TTC549 (cell line): ENCODE results near the gene RAB38.
A peak's percentile ranks its signal among the peaks of the same experiment; 100 is the strongest.

ENCODE experiments used
- FAIRE-seq: peaks from 2 replicates; lab custom pipeline; 2012; peaks lifted over from hg19 to GRCh38; lab: Jason Lieb, UNC

The RAB38 gene

DNA sequence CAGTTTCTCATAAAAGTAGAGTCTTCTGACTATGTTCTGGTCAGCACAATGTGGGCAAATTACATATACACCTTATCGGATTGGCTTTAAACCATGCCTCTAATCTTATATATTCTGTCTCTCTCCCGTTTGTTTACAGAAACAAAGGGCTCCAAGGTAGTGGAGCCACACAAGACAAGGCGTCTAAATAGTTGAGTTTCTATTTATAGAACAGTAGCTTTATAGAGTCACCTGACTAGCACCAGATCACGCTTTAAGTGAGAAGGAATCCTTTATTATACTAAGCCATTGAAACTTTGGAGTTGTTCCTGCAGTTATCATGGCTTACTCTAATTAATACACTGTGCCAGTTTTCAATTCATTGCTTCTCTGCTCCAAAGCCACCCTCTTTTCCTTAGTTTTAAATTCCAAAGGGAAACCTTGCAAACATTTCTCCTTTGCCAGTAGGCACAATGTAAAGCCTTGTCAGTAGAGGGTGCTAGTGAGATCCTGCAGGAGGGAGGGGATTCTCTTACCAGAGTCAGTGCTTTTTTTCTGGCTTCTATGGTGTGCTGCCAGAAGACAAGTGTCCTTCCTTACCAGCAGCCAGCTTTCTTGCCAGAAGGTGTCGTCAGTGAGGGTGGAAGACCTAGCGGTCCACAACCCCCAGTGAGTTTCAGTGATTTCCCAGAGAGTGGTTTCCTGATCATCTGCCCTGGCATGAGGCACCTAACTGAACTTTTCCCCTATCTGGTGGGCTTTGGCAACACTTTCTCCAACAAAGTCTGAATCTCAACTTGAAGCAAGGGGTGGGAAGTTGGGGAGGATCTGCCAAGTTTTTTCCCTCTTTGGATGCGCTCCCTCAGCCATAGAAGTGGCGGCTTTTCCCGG lies 71.7 kb downstream of the RAB38 start:
- peak; percentile 40 for FAIRE-seq

DNA sequence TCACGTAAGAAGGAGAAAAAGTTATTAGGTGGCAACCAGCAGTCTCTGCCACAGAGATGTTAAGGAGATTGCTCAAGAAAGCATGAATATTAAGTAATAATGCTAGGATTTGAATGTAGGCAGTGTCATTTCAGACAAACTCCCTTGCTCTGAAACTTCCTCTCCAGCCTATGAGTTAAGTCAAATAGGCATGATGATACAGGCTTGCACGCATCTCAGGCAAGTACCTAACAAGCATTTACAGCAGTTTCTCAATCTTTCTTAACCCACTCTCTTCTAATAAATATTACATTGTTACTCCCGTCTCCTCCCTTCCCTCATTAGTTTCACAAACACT lies 72.7 kb downstream of the RAB38 start:
- FAIRE-seq: no peak

DNA sequence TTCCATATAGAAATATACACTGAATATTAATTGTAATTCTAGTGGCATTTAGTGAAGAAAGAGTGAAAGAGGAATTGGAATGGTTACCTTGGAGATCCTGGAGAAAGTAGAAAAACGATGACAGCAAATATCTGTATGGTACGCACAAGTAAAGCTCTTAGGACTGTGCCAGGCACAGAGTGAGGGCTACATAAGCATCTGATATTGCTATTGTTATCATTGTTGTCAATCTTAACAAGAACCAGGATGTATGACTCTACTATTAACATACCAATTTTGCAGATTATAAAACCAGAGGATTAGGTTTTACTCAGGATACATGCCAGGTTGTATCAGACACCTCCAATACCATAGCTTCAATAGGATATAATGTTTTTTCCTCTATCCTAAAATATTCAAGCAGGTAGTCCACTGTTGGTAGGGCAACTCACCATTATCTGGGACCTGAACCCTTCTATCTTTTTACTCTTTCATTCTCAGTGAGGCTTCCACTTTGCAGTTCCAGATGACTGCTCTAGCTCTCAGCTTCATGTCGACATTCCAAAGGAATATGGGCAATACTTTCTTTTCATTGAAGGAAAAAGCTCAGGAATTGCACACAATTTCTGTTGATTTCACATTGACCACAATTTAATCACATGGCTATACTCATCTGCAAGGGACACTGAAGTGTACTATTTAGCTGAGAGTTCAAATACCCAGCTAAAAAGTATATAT lies 73.2 kb downstream of the RAB38 start:
- FAIRE-seq: no peak

DNA sequence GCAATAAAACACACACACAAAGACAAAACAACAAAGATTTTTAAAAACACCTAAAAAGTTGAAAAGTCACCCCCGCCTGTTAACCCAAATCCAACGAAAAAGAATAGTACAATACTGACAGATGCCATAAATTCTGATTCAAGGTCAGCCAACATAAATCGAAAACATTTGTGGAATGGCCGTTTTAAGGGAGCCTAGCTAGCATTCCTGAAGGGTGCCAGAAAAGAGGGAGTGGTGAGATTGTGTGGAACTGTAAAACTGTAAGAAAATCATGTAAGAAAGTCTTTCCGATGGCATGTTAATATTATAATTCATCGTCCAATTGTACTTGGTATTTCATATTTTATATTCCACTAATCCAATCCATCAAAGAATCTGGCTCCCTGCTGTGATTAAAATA lies 75.1 kb downstream of the RAB38 start:
- FAIRE-seq: no peak

DNA sequence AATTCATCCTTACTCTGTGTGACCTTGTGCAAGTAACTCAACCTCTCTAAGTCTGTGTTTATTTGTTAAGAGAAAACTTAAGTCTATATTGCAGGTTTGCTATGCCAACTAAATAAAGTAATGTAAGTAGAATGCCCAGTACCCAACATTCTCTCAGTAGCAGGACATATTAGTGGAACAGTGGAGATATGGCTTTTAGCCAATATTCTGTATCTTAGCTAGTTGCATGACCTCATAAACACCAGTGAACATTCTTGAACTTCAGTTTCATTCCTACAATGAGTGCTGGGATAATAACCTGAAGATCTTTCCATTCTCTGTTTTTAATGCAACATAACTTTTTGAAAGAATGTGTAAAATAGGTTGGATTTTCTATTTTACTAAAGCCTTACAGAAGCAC lies 77.0 kb downstream of the RAB38 start:
- FAIRE-seq: no peak

DNA sequence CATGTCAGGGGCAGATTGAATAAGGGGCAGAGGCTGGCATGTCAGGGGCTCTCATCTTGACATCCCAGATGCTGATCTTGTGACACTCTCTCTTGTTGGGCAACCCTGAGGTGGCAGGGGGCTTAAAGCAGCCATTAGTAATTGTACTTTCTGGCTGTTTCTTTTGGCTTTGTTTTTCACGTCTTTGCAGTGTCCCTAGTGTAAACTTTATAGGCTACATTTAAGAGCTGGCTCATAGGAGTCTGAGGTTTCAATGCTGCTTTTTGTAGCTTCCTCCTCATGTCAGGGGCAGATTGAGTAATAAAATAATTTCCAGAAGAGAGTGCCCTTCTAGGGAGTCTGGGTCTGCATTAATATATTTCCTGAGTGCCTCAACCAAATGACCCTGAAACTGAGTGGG lies 86.1 kb downstream of the RAB38 start:
- no peak for FAIRE-seq

DNA sequence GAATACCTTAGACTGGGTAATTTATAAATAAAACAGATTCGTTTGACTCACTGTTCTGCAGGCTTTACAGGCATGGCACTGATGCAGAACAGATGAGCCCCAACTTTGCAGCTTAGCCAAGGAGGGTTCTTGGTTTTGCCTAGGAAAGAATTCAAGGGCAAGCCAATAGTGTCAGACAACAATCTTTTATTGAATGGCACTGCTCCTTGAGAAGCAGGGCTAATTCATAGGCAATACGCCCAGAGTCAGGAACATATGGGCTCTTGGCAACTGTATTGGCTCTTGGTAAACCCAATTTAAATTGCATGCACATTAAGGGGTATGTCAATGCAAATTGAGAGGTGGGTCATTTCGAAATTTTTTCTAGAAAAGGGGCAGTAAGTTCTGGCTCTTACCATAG lies 87.9 kb downstream of the RAB38 start:
- no peak for FAIRE-seq

DNA sequence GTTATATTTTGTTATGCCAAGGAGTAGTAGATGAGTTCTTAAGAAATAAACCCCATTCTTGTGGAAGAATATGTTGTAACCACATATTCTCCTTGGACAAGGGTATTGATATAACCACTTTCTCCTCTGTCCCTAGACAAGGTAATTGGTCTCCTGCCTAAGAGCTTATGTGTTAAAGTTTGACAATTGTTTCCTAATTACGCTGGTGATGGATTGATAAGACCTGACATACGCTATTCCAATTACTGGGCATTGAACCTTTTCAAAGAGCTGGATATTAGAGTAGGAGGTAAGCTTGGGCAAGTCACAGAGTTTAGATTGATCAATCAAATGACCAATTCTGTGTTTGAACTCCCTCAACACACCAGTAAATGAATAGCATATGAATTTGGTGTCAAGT lies 88.9 kb downstream of the RAB38 start:
- FAIRE-seq: no peak

DNA sequence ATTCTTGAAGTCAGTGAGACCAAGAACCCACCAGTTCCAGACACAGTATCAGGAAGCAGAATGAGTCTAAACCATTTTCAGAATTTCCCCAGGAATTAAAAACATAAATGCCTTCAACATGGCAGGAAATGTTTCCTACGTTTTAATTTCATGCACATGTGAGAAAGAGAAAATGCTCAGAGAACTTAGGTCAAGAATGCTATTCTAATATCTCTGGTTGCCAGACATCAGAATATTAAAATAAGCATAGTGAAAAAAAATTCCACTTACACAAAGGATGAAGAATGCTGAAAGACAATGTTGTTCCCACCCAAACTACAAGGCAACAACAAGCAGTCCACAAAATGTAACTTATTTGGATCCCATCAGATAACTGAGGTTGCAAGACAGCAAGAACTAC lies 104.8 kb downstream of the RAB38 start:
- no peak for FAIRE-seq

DNA sequence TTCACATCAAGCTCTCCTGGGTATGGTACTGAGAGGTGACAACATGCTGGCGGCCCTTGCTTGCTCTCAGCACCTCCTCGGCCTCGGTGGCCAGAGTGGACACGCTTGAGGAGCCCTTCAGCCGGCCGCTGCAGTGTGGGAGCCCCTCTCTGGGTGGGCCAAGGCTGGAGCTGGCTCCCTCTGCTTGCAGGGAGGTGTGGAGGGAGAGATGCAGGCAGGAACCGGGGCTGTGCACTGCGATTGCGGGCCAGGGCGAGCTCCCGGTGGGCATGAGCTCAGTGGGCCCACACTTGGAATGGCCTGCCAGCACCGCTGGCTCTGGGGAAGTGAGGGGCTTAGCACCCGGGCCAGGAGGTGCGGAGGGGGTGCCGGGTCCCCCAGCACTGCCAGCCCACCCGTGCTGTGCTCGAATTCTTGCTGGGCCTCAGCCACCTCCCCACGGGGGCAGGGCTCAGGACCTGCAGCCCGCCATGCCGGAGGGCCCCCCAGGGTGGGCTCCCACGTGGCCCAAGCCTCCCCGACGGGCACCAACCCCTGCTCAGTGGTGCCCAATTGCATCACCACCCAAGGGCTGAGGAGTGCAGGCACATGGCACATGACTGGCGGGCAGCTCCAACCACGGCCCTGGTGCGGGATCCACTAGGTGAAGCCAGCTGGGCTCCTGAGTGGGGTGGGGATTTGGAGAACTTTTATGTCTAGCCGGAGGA lies 106.2 kb downstream of the RAB38 start:
- no peak for FAIRE-seq

DNA sequence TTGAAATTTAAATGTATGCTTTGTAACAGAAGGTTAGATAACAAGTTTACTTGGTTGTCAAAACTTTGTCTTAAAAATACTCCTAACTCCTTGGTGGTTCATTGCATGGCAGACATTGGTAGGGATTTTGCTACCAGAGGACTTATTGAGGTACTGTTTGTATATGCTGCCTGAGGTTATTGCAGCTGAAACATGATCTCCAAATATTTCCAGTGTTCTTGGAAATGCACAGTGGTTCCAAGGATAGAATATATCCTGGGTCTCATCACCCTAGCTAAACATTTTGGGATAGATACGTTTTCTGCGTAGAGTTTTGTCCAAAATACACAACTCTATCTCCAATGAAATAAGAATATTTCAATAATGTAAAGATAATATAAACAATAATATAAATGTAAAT lies 109.2 kb downstream of the RAB38 start:
- FAIRE-seq: no peak

DNA sequence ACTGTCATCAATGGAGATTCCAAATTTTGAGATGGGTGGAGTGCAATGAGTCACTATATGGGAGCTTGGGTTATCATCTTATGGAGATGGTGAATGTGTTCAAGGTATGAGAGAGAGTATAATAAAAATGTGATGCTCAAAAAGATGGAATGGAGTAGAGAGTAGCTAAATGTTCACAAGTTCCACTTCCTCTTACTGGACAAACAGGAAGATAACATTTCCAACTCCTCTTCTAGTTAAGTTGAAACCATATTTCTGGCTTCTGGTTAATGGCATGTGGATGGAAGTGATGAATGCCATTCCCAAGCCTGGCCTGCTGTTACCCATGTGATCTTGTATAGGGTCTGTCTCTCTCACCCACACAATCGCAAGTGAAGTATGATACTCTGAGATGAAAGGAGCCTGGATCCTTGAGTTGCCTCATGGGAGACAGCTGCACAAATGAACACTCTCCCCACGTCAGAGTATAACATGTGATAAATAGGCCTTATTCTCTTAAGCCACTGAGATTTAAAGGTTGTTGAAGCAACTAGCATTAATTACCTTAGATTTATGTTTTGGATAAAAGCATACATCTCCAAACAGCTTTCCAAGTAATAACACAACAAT lies 111.0 kb downstream of the RAB38 start:
- FAIRE-seq: no peak
